Mesothelial cell of epicardium (in vitro differentiated cells): ENCODE results near the gene LPCAT4. TPM values are rescaled to one million over a fixed set of nuclear protein-coding genes. Genes with fewer than 3 reads are reported as not detected.
"Not testable (repeated sequence)": the region's sequence is repeated elsewhere in the genome, so short reads cannot be mapped to it uniquely, and the experiment has no call there.

Source experiments
- DNase-seq, 2 experiments: peaks; one replicate each; pipeline ENCODE4 v3.0.0; 2021; ENCODE audit warnings: low spot score in 2 of 2; ENCODE audit not compliant: unreplicated experiment in 2 of 2
- H3K27ac Mint-ChIP-seq: 2 replicates; pipeline ENCODE4 v1.8.0; 2021; ENCODE audit warnings: mixed read lengths
- H3K27me3 Mint-ChIP-seq: 2 replicates; pipeline ENCODE4 v1.8.0; 2021; ENCODE audit warnings: low read depth, mixed read lengths
- H3K36me3 Mint-ChIP-seq: 2 replicates; pipeline ENCODE4 v1.8.0; 2021; ENCODE audit warnings: mixed read lengths
- H3K4me1 Mint-ChIP-seq: 2 replicates; pipeline ENCODE4 v1.8.0; 2021; ENCODE audit warnings: mixed read lengths
- H3K4me3 Mint-ChIP-seq: 2 replicates; pipeline ENCODE4 v1.8.0; 2021; ENCODE audit warnings: mild to moderate bottlenecking, moderate library complexity, mixed read lengths
- H3K9me3 Mint-ChIP-seq: 2 replicates; pipeline ENCODE4 v1.8.0; 2021; ENCODE audit warnings: mixed read lengths
- total RNA-seq: library from RNA; stranded (reverse); gene quantifications from 3 replicates; pipeline ENCODE4 v1.2.1, GENCODE V29; 2021
- TF ChIP-seq, protein P1 (sequence below): fragments of 200-600 bp; sonication (generic); IDR thresholded peaks from one replicate; pipeline ENCODE4 v1.5.0; 2021; ENCODE audit warnings: antibody characterized with exemption; ENCODE audit not compliant: unreplicated experiment

Gene LPCAT4
- total RNA-seq, 1 donor from 2014 or later: 91.3 TPM

DNA sequence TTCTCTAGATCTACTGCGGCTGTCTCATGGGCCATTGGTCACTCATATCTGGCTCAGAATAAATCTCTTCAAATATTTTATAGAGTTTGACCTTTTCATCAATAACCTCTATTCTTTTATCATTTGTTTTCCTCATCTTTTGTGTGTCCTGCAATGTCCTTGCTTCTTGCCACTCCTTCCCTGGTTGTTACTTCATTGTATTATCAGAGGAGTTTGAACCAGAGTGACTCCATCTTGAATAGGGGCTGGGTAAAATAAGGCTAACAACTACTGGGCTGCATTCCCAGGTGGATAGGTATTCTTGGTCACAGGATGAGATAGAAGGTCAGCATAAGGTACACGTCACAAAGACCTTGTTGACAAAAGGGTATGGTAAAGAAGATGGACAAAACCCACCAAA, 9.9 kb upstream of the LPCAT4 start:
- TF ChIP-seq, protein P1, sequence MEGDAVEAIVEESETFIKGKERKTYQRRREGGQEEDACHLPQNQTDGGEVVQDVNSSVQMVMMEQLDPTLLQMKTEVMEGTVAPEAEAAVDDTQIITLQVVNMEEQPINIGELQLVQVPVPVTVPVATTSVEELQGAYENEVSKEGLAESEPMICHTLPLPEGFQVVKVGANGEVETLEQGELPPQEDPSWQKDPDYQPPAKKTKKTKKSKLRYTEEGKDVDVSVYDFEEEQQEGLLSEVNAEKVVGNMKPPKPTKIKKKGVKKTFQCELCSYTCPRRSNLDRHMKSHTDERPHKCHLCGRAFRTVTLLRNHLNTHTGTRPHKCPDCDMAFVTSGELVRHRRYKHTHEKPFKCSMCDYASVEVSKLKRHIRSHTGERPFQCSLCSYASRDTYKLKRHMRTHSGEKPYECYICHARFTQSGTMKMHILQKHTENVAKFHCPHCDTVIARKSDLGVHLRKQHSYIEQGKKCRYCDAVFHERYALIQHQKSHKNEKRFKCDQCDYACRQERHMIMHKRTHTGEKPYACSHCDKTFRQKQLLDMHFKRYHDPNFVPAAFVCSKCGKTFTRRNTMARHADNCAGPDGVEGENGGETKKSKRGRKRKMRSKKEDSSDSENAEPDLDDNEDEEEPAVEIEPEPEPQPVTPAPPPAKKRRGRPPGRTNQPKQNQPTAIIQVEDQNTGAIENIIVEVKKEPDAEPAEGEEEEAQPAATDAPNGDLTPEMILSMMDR: no peak
- no peak overlapping the region for H3K4me3 Mint-ChIP-seq
- peaks cover 2% of the 10 kb centered on the region for H3K4me1 Mint-ChIP-seq
- no peak for DNase-seq
- no peak overlapping the region for H3K27ac Mint-ChIP-seq
- H3K27me3 Mint-ChIP-seq: no peaks in the 10 kb centered on the region
- H3K36me3 Mint-ChIP-seq: peaks cover 10% of the 10 kb centered on the region
- peaks cover 21% of the 10 kb centered on the region for H3K9me3 Mint-ChIP-seq

DNA sequence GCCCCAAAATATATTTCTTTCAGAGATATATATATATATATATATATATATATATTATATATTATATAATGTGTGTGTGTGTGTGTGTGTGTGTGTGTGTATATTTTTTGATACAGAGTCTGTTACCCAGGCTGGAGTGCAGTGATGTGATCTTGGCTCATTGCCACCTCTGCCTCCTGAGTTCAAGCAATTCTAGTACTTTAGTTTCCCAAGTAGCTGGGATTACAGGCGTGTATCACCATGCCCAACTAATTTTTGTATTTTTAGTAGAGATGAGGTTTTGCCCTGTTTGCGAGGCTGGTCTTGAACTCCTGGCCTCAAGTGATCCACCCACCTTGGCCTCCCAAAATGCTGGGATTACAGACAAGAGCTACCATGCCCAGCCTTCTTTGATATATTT, 8.5 kb upstream of the LPCAT4 start:
- not testable (repeated sequence) for H3K36me3 Mint-ChIP-seq, H3K4me3 Mint-ChIP-seq, DNase-seq, H3K4me1 Mint-ChIP-seq, H3K27ac Mint-ChIP-seq, H3K27me3 Mint-ChIP-seq
- H3K9me3 Mint-ChIP-seq: peaks cover 26% of the 10 kb centered on the region

DNA sequence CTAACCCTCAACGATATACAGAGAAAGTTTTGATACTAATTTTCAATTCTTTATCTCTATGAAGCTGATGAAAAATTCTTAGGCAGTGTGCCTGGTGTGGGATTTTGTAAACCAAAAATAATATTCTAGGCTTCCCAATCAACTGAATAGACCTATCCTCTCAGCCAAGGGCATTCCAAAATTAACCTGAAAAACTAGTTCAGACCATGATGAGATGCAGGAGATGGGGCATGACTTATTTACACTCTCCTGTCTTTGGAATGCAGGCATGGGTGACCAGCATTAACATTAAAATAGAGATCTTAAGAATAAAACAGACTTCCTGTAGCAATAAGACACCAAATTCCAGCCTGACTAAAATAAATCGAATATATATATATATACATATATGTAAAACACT, 7.8 kb upstream of the LPCAT4 start:
- no peaks in the 10 kb centered on the region for H3K27me3 Mint-ChIP-seq
- DNase-seq: no peak
- no peak overlapping the region for H3K27ac Mint-ChIP-seq
- TF ChIP-seq, protein P1: no peak
- peaks cover 26% of the 10 kb centered on the region for H3K9me3 Mint-ChIP-seq
- peaks cover 10% of the 10 kb centered on the region for H3K36me3 Mint-ChIP-seq
- no peak overlapping the region for H3K4me3 Mint-ChIP-seq
- H3K4me1 Mint-ChIP-seq: peaks cover 11% of the 10 kb centered on the region

DNA sequence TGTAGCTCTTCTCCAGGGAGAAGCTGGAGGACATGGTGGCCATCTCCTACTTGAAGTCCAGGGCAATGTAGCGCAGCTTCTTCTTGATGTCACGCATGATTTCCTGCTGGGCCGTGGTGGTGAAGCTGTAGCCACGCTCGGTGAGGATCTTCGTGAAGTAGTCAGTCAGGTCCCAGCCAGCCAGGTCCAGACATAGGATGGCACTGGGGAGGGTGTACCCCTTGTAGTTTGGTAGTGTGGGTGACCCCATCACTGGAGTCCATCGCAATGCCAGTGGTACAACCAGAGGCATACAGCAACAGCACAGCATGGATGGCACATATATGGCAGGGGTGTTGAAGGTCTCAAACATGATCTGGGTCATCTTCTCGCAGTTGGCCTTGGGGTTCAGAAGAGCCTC, 7.0 kb upstream of the LPCAT4 start:
- peaks cover 26% of the 10 kb centered on the region for H3K9me3 Mint-ChIP-seq
- no peaks in the 10 kb centered on the region for H3K27me3 Mint-ChIP-seq
- TF ChIP-seq, protein P1: no peak
- peaks cover 16% of the 10 kb centered on the region for H3K4me1 Mint-ChIP-seq
- peaks cover 10% of the 10 kb centered on the region for H3K36me3 Mint-ChIP-seq
- DNase-seq: no peak
- no peak overlapping the region for H3K27ac Mint-ChIP-seq
- H3K4me3 Mint-ChIP-seq: no peak overlapping the region

DNA sequence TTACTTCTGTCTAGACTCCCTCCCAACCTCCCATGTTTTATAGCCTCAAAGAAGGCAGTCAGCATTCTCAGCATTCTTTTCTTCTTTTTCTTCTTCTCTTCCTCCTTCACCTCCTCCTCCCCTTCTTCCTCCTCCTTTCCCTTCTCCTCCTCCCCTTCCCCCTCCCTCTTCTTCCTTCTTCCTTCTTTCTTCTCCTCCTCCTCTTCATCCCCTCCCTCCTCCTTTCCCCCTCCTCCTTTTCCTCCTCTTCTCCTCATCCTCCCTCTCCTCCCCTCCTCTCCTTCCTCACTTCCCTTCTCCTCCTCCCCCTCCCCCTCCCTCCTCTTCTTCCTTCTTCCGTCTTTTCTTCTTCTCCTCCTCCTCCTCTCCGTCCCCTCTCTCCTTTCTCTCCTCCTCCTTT, 3.6 kb upstream of the LPCAT4 start:
- Mint-ChIP-seq H3K27ac (peak overlapping the region; percentile 73), H3K4me1 (peaks cover 33% of the 10 kb centered on the region)
- no peak for DNase-seq

DNA sequence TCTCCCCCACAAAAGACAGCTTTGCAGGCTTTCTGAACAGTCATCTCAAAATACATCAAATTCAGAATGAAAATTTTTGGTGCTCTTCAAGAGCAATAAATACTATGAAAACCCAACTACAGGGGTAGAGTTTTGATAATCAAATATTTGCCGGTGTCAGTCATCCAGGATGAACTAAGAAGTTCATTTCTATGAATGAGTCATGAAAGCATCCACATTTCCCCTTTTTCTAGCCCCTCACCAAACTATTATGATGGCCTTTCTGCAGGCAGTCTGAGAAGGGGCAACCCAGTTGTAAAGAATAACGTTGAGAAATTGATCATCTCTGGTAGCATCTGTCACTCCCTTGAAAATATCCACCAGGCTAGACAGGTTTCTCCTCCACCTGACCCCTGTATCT, 3.1 kb upstream of the LPCAT4 start:
- H3K4me3 Mint-ChIP-seq: peak overlapping the region; percentile 8
- TF ChIP-seq, protein P1: no peak
- H3K27ac Mint-ChIP-seq: peak overlapping the region; percentile 73
- DNase-seq: no peak
- H3K36me3 Mint-ChIP-seq: peaks cover 8% of the 10 kb centered on the region
- peaks cover 10% of the 10 kb centered on the region for H3K9me3 Mint-ChIP-seq
- no peaks in the 10 kb centered on the region for H3K27me3 Mint-ChIP-seq
- H3K4me1 Mint-ChIP-seq: peaks cover 37% of the 10 kb centered on the region

More for the DNA sequence above, 3.6 kb upstream of the LPCAT4 start:
- H3K9me3 Mint-ChIP-seq: peaks cover 10% of the 10 kb centered on the region
- TF ChIP-seq, protein P1: no peak
- peaks cover 8% of the 10 kb centered on the region for H3K36me3 Mint-ChIP-seq
- H3K27me3 Mint-ChIP-seq: no peaks in the 10 kb centered on the region
- no peak overlapping the region for H3K4me3 Mint-ChIP-seq
